NCI-H460 (cell line): ENCODE data around the gene SURF1. TPM values are rescaled to one million over a fixed set of nuclear protein-coding genes. Genes with fewer than 3 reads are reported as not detected.

Source experiments
- DNase-seq: peaks from one replicate; pipeline ENCODE4 v3.0.0-alpha.2; 2016; ENCODE audit warnings: low read depth; ENCODE audit errors: extremely low read depth
- total RNA-seq: library from RNA; depleted of rRNA; stranded (reverse); fragments of >200 nt; shearing (Covaris generic); gene quantifications from 2 replicates; pipeline ENCODE4 v1.2.3, GENCODE V29; 2014

Gene SURF1
- total RNA-seq, 1 experiment from 2014 or later = 23.8 TPM

GRCh38 chr9:133367221-133367620 lies 10.9 kb upstream of the SURF1 start:
- no peak for DNase-seq

DNA sequence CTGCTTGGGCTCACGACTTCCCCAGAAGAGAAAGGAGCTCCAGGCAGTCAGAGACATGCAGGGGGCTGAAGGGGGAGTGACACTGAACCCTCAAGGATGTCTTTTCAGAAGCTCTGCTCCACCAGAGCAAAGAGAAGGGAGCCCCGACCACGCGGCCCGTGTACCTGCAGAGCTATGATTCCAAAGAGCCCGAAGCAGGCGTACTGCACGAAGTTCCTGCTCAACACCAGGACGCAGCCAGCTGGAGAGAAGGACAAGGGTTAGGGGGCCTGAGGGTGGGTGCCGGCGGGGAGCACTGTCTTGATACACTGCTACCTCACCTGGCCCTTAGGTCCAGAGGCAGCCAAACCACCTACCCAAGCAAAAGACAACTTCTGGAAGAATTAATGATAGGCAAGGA lies 10.1 kb upstream of the SURF1 start:
- DNase-seq = no peak

DNA sequence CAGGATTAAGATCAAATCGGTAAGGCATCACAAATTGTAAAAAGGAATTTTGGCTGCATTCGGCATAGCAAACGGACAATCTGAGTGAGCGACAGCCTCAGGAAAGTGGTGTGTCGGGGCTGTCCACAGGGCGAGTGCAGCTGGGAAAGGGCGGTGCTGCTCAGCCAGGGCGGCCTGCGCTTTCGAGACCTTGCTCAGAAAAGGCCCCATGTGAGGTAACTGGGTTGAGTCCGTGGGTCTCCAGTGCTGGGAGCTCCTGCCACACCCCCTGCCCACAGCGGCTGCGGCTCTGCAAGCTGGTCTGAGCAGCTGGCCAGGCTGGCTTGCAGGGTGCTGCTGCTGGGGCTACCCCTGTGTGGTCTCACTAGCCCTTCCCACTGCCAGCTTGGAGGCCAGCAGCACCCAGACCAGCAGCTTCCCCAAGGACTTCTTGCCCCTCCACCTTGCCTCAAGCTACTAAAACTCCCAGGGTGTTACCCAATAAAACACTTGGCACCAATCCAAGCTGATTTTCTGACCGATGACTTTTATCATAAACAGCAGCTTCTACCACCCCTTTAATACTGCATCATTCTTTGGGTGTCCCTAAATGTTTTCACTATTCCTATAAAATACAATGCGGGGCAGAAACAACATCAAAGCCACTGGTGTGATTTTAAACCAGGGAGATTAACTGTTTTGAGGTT lies 6.2 kb upstream of the SURF1 start:
- no peak for DNase-seq

GRCh38 chr9:133361507-133362092 lies 5.3 kb upstream of the SURF1 start:
- no peak for DNase-seq

DNA sequence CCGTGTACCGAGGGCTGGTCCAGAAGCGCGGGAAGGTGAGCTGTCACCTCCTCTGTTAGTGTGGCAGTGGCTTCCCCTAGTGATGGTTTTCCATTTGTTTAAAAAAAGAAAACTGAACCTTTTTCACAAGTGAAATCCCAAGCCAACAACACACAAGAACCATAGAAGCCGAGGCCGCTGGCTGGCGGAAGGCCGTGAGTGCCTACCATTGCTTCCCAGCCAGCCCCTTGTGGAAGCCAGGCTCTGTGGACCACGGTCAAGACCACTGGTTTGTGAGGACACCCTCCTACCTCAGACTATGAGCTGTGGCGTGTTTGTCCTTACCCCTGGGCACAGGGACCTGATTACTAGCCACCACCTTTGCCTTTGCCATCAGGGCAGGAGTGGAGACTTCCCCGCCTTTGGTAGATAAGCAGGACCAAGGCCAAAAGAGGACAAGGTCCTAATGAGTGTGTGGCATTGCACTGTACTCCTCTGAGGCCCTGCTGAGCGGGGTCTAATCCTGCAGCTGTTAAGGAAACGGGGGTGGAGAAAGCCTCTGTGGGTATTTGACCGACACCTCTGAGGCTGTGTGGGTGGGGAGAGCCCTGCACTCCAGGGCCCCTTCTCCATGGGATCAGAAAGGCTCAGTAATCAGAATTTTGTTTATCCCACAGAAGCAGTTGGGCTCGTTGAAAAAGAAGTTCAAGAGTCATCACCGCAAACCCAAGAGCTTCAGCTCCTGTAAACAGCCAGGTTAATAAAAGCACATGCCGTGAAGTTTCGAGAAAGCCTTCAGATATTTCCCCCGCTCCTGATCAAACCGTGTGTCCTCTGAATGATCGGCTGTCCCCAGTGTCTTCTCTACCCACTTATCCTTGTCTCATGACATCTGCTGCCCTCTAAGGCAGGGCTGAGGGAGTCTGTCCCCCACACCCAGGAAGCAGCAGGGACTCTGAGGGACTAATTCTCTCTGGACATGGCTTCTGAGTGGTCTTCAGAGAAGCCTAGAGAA lies 4.4 kb upstream of the SURF1 start:
- no peak for DNase-seq

GRCh38 chr9:133359399-133360175 lies 3.3 kb upstream of the SURF1 start:
- no peak for DNase-seq

GRCh38 chr9:133357656-133358055 lies 1.4 kb upstream of the SURF1 start:
- DNase-seq = no peak

- DNase-seq = no peak
Observed at GRCh38 chr9:133355881-133356357, 368 bp downstream of the SURF1 start.

GRCh38 chr9:133354766-133355165 lies 1.5 kb downstream of the SURF1 start:
- no peak for DNase-seq

DNA sequence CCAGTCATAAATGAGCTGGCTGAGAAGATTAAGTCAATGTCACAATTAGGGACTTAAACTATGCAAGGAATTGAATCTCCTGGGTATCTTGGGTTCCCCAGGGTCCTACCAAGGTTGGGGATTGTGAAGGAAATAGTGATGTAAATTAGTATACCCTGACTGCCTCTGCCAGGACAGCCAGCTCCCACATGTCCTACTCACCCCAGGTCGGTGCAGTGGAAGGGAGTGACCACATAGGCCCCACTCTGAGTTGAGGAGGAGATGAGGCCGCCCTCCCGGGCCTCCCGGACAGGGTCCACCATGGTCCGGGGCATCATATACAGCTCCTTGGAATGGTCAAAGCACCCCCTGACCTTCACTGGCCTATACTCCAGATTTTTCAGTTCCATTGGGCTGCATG lies 2.7 kb downstream of the SURF1 start:
- DNase-seq = no peak

DNA sequence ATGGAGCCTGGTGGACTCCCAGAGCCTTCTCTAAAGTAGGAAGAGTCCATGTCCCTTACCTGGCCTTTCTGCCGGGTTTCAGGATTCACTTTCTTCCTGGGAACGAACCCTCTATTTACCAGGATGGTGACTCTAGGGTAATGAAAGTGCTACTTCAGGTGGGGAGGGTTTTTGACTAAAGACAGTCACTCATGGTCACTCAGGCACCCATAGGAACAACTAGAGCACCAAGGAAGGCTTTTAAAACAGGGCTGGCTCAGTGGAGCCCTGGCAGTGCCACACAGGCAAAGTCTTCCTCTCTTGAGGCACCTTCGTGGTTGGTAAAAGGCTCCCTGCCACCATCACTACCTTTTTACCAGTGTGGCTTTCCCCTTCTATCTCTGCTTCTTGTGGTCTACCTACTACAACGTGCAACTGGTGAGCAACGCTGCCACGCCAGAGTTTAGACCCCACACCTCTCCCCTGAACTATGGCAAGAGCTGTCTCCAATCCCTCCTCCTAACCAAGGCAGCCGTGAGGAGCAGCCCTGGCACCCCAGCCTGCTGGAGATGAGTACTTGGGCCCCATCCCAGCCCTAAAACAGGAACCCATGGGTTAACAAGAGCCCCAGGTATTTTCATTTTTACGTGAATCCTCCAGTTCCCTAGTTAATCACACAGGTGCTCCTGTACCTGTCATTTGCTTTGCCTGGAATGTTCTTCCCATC lies 3.5 kb downstream of the SURF1 start:
- DNase-seq = no peak

DNA sequence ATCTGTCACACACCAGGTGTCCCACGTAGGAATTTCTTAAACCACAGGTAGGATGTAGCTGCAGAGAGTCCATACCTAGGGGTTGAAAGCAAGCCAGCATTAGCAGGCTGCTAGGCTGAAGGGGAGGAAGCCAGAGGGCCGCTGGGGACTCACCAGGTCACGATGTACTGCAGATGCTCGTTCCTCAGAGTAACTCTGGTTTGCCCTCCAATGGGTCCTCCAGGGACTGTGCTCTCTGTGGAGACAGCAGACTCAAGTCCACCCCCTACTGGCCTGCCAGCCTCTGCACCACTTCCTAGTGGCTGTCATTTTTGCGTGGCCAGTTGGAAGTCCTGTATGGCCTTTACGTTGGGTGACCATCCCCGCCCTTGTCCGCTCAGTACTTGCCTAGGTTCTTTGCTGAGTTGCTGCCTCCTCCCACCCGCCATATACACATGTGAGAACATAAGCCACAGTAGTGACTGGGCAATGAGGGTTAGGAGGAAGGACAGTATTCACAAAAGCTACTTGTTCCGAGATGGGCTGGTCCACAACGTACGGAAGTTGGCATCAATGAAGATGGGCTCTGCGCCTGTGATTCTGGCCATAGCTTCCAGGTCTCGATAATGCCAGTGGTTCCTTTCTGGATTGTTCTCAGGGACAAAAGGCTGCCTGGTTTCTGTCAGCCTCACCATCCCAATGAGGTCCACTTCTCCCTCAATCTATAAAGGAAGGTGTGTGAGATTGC lies 4.2 kb downstream of the SURF1 start:
- peak; percentile 59 for DNase-seq

GRCh38 chr9:133351526-133351907 lies 4.8 kb downstream of the SURF1 start:
- DNase-seq = no peak

GRCh38 chr9:133349965-133350616 lies 6.2 kb downstream of the SURF1 start:
- DNase-seq = no peak

- no peak for DNase-seq
Observed at GRCh38 chr9:133348718-133349573, 7.3 kb downstream of the SURF1 start.

- DNase-seq = peak; percentile 96
Observed at GRCh38 chr9:133347985-133348717, 8.1 kb downstream of the SURF1 start, which contains the start of the genes MED22 and RPL7A. Gene MED22 (minus strand): TSS chr9:133348131. CDS start chr9:133346662, 1,469 bp downstream. Gene RPL7A (plus strand): TSS chr9:133348218. CDS start chr9:133348244, 26 bp downstream.

DNA sequence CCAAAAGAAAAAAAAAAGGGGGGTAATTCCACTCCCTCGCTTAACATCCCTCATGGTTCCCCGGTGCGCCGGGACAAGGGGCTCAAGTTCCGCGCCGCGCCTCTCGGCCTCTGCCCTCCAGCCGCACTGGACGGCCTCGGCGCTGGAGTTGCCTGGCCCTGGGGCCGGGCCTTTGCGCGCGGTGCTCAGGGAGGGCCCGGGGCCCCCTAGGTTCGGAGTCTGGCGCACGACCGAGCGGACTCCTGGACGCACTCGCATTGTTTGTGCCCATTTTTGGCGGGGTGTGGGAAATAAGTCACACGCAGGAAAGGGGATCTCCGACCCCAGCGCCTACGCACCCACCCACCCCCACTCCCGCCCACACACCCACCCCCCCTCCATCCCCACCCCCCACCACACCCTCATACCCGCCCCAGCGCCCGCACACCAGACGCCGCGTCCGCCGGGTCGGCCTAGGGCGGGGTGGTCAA lies 8.7 kb downstream of the SURF1 start:
- no peak for DNase-seq
